ENCODE data around the gene PPP2R5A.

The PPP2R5A gene

DNA sequence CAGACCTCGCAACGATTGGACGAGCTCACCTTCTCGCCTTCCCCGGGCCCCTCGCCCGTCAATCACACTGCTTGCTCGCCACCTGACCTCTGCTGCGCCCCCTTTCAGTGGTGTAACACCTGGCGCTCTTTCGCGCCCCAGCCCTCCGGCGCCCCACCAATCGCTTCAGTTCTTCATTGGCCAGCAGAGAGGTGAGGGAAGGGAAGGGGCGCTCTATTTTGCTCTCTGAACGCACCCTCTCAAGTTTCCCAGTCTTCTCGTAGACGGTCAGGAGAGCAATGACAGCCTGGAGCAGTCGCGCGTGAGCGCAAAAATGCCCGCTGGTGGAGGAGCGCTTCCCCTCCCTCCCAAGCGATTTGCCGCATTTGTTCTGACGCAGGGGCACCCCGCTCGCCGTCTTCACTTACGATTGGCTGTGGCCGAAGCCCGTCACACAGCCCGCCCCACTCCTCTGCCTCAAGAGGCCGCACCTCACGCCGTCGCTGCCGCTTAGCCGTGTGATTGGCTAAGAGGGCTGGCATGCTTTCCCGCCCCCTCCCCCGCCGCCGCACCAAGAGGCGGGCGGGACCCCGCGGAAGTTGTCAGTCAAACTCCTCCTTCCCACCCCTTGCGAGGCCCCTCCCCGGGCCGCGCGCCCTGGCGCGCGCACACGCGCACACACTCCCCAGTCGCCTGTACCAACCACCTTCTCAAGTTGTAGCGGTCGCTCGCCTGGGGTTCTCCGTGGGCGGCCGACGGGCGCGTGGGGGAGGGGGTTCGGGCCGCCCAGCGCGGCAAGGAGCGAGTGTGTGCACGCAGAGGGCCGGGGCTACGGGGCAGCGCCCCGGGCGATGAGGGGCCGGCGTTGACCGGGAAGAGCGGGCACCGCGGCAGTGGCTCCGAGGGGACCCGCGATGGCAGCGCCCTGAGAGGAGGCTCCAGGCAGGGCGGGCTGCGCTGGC lies at the start of gene PPP2R5A:
Gene PPP2R5A, plus strand, starts transcription at position 667 of the 941 bp plus-strand sequence. CDS start 701 bp downstream, outside the sequence.
- DNase-seq: peak; percentile 98

DNA sequence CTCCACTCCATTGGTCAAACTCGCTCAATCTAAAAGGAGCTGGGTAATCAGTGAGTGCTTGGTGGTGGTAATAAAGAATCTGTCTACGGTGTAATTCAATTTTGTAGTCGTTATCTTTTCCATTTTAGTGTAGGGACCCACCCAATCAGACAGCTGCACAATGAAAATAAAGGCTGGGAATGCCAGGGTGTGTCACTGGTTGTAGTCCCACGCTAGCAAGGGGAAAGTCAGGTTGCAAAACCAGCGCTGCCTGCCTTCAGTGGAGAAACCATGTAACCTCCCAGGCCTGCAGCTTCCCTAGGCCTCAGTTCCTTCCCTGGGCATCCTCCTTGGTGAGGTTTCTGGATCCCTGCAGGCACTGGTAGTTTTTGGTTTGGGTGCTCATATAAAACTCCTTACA lies 49.4 kb upstream of the PPP2R5A start:
- no peak for DNase-seq

DNA sequence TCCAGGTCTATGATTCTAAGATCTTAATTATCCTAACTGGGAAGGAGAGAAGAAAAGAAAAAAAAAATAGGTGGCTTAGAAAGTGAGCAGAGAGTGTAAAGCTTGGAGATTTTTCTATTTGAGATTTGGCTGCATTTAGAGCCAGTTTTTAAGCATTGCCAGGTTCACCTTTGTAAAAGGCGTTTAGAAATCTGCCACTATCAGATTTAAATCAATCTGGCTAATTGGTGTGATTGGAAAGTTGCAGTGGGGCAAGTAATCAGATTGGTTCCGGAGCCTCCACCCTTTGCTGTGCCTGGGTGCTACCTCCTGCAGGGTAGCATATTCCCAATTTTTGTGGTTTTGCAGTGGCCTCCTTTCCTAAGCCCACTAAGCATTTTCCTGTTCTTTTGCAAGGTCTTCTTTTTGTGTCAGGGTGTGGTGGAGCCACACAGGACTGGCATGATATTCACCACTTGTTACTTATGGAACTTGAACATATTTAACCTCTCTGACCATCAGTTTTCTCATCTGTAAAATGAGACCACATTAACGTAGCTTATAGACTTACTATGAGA lies 48.5 kb upstream of the PPP2R5A start:
- DNase-seq: no peak

DNA sequence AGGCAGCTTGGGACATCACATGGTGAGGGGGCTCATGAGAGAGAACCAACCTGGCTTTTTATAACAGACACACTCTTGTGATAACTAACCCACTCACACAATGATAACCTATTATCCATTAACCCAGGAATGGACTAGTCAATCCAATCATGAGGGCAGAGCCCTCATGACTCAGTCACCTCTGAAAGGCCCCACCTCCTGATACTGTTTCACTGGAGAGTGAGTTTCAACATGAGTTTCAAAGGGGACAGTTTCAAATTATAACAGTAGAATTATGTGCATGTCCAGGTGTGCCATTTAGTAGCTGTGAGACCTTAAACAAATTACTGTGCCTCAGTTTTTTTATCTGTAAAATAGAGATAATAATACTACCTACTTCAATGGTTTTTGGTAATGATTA lies 47.6 kb upstream of the PPP2R5A start:
- peak; percentile 20 for DNase-seq

DNA sequence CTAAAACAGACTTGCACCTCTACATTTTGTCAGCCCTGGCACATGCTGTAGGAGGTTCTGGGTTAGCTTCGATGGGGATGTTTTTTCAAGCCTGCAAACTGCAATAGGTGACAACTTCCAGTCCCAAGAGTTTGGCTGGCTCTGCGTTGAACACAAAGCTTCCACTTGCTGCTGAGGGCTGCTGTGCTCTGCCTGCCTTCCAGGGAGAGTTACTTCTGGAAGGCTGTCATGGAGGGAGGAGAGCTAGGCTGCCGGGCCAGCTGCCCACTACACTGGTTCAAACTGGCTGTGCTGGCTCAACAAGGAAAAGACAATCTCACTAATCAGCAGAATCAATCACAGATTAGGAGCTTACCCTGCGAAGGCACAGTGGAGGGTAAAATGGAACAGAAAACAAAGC lies 46.7 kb upstream of the PPP2R5A start:
- no peak for DNase-seq

DNA sequence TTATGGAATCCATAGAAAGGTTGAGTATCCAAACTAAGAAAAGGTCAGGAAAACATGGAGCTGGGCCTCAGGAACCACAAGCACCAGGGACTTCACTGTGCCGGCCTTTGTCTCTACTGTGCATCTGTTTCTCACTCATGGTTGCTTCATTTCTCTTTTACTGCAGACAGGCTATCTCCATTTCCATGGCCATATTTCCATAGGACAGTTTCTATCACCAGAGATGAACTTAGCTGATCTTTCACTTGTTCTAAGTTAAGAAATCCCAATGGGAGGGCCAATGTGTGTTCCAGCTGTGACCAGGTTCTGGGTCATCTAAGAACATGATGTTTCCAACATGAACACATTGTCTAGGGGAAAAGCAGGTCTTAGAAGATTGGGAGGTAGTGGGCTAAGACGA lies 43.7 kb upstream of the PPP2R5A start:
- no peak for DNase-seq

DNA sequence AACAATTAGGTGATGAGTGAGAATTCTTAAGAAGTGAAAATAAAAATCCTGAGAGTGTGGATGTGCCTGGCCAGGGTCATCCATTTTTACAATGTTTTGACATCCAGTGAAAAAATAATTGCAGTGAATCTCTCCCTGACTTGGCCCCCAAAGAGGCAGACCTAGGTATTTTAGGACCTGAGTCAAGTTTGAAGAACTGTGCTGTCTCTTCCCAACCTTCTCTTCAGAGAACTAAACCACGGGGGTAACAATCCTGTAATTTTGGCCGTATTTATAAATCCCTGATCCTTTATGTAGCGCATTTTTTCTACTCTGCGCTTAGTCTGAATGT lies 43.3 kb upstream of the PPP2R5A start:
- no peak for DNase-seq

DNA sequence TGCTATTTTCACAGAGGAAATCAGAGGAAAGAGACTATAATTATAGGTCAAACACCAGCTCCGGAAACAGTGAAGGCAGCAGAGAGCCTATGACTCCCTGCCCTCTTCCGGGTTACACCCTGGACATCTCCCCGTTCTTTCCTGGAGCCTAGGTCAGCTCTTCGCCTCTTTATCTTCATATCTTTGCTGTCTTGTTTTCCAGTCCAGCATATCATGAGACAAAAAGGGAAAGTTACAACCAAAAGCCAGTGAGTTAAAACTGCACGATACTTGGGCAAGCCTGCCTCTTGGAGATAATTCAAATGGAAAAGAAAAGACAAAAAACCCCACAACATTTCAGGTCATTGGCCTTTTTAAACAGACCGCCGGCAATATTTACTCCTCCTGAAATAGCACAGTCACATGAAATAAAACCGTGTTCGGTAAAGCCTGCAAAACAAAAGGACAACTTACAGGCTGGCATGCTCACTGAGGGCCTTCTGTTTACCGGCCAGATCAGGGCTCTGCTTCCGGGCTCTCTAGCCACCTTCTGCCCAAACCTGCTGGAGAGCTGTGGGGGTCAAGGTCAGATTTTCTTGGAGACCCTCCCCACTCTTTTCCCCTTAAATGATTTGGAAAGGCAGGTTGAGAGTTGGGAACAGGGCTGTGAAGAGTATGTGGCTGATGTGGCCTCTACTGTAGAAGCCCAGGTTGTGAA lies 42.8 kb upstream of the PPP2R5A start:
- DNase-seq: no peak

DNA sequence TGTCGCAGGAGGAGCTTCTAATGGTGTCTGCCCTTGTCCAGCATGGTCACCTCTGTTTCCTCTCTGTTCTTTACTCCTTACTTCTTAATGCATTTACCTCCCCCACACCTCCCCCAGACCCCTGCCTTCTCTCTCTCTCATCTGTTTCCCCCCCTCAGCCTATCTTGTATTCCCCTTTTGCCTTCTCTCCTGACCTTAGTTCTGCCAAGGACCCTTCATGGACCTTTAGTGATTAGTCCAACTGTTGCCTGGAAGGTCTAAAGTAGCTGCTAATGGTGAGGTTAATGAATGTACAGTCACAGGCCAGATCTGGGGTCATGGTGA lies 42.3 kb upstream of the PPP2R5A start:
- no peak for DNase-seq

DNA sequence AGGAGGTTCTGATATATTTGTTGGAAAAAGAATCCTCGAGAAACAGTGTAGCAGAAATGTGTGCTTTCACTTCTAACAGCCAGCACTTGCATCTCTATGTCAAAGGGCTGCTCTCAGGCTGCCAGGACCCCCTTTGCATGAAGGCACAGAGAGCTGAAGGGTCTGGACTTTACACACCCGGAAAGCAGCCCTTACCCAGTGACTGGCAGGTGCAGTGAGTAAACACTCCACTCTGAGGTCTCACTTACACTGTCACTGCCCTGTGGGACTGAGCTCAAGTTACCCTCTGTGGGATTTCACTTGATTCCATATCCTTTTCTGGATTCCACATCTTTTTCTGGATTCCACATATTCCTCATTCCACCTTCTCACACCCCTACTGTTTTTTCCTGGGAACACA lies 40.8 kb upstream of the PPP2R5A start:
- DNase-seq: no peak

DNA sequence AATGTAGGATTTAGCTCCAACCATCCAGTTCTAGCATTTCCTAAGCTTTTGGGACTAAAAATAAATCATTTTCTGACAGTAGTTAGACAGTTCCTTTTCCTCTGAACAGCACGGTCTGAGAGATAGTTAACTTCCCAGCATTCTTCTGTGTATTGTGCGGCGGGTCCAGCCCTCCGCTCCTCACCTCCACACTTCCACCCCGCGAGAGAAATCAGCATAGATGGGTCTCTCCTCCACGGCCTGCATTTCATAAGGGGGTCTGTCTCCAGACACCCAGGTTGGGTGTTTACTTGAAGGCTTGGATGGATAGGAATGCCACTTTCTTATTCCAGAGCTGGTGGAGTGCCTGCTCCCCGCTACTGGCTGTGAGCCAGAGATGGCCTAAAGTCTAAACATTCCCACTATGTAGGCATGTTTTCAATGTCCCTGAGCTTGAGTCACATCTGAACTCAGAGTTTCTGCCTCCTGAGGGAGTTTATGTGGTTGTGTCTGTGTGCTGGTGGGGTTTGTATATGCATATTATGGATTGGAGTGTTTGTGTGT lies 38.0 kb upstream of the PPP2R5A start:
- no peak for DNase-seq

DNA sequence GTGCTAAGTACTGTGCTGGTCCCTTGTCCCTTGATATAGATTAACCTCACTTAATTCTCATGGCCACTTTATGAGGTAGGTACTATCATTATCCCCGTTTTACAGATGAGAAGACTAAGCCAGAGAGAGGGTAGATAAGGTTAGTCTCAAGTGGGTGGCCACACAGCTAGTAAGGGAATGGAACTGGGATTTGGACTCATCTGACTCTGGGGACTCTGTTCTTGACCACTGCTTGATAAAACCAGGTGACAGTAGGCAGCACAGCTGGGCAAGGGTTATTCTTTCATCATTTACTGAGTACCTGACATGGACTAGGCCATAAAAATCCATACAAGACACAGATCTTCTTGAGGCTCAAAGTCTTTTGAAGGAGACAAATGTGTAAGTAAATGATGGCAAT lies 37.2 kb upstream of the PPP2R5A start:
- no peak for DNase-seq

DNA sequence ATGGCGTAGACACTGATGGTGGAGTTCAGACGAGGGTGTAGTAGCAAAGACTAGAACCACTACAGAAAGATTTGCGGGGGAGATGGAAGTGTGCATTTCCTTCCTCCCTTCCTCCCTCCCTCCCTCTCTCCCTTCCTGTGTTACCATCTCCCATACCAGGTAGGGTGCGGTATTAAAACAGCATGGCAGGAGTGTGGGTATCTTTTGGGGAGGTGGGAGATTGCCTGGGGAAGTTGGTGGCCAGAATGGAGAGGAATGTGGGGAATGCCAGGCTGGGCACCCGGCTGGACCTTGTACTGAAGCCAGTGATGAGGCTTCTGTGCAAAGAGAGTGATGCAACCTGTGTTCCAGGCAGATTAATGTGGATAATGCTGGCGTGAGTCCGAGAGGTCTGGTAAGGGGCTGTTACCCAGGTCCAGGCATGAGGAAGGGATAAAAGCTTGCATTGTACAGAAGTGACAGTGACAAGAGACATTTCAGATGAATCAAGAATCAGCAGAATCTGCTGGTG lies 30.3 kb upstream of the PPP2R5A start:
- DNase-seq: no peak

DNA sequence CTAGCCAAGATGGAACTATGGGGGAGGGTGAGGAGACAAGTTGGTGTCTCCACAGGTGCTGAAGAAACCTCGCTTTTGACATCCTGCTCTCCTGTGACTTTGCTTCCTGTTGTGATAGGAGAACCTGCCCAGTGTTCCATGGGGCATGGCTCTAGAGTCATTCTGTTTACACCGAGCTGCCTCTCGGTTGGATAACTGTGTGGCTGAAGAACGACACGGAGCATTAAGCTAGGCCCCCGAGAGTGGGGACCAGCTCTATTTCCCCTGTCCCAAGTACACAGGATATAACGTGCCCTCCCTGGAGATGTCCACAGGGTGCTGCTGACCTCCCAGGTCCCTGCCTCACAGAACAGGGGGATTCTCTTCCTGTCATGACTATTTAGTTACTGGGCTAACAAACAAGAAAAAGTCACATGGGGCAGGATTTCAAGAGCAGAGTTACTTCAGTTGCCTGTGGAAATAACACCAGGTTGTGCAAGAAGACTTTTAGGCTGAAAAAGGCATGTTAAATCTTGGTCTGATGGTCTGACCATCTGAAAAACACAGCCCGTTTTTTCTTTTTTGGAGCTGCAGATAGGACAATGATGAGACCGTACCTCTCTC lies 29.4 kb upstream of the PPP2R5A start:
- DNase-seq: no peak

DNA sequence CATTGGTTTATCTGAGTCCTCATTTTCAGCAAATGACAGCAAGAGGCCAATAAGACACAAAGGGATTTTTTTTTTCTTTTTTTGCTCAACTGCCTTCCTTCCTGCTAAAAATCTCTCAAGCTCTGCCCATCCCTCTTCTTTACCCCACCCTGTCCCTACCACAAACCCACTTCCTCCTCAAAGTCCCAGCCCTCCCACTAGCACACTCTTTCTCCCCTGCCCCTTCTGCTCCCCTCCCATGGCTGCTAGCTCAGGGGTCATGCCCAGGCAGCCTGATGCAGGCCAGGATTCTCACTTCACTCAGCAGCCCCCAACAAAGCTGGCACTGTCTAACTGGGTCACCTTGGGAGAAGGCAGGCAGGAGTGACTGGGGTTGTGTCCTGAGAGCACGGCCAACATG lies 28.8 kb upstream of the PPP2R5A start:
- DNase-seq: no peak

DNA sequence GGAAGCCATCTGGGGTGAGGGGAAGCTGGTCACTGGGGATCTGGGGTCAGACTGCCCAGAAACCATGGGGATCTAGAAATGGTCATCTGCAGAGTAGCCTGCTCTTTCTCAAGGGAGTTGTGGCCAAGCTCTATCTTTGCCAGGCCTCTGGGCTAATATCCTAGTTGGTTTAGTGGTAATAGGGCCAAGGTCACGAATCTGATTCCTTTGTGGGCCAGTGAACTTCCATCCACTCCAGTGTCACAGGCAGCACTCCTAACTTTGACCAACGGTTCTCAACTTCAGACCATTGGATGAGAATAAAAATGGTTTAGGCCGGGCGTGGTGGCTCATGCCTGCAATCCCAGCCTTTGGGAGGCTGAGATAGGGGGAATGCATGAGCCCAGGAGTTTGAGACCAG lies 28.1 kb upstream of the PPP2R5A start:
- no peak for DNase-seq

DNA sequence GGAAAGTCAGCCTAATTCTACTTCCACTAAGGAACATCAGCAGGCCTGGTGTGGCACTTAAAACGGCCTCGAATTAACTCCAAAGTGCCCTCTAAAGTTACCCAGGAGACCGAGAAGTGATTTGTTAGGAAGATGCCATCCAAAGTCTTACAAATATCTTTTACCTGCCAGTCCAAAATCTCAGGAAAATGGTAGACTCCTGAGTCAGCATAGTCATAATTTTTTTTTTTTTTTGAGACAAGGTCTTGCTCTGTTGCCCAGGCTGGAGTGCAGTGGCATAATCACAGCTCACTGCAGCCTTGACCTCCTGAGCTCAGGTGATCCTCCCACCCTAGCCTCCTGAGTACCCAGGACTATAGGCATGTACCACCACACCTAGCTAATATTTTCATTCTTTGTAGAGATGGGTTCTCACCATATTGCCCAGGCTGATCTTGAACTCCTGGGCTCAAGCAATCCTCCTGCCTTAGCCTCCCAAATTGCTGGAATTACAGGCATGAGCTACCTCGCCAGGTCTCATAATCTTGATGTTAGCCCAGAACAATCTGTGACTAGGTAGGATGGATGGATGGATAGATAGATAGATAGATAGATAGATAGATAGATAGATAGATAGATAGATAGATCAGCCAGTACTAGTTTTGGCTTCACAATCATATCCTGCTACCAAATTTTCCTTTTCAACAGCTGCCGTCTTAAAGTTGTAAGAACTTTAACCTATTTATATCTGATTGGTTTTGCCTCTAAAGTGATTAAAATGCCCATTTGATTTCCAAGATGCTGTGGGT lies 25.3 kb upstream of the PPP2R5A start:
- DNase-seq: no peak

DNA sequence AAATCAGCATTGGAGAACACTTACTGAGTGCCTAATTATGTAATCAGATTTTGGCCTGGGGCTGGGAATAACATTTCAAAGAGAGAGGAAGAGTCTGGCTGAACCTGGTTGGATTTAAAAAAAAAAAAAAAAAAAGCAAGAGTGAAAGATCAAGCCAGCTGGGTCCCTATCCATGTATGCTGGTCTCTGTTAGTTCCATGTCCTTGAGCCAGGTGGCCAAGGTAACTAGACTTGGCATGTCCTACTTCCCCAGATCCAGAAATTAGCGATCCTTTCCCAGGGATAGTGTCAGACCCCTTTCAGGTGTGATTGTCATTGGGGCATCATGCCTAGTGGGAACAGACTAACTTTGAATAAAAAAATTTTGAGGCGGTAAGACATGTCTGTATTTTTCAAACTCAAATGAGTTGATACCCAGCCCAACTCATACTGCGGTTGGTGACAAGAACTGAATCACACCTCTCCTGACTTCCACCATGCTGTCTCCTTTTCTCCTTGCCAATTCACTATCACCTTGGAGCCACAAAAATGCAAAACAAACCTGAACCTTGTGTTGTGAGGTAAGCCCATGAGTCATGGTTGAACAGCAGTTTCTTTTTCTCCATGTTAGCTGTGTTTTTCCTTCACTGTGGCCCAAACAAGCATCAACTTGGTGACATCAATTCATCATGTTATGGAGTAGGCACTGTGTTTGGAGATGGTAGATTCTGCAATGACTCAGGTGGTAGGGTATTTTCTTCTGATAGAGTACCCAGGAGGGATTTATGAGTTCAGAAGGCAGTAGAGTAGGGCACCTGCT lies 24.5 kb upstream of the PPP2R5A start:
- no peak for DNase-seq

DNA sequence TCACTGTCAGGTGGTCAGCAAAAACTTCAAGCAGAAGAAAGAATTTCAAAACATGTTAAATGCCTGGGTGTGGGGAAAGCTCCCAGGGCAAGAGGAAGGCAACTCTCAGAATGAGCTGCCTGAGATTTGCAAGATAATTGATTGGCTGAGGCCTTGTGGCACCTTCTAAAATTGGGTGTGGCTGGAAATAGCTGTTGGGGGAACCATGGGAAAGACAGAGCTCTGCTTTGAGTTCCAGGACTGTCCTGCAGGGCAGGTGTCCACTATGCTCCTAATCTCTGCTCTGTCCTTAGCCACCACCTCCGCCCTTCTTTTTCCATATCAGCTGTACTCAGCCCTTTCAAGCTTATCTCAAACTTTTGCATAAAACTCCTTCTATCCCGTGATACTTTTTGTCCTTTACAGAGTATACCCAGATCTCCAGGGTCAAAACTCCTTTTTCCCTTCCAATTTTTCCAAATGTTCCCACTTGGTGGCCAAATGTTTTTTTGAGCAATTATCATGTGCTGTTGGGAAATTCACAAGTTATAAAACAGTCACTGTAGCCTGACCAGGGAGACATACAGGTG lies 23.8 kb upstream of the PPP2R5A start:
- no peak for DNase-seq

DNA sequence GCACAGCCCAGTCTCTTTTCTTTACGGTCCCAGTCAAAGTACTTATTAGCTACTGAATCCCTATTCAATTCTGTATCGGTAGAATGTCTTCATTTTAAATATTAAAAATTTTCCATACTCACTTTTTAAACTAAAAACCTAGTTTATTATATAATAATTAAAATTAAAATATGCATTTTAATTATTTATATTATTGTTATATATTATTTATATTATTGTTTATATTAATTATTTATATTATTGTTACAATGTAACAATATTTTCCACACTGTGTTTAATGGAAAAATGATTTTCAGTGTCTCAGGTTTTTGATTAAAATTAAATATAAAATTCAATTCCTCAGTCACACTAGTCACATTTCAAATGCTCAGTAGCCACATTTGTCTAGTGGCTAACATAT lies 18.2 kb upstream of the PPP2R5A start:
- no peak for DNase-seq

DNA sequence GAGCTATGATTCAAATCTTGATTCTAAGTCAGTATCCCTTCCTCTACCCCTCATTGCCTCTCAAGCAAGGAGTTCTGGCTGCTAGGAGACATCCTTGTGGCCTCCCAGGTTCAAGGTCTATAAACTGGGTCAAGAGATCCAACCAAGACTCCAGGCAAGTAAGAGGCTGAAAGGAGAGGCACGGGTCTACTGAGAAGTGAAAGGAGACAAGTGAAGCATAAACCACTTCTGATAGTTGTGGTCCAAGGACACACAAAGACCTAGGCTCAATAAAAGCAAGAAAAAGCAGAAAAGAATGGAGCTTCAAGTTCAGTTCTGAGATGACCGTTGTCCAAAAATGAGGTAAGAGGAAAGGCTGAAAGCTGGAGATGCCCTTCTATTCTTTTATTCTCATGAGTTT lies 17.8 kb upstream of the PPP2R5A start:
- DNase-seq: no peak

Data from stimulated activated CD4-positive, alpha-beta T cell treated with anti-CD3 and anti-CD28 coated beads, Interleukin-15, amount 100 ng/mL, for 24 hours (primary cell).